HCT116 (cell line): ENCODE measurements around the gene GPBAR1. TPM values are rescaled to one million over a fixed set of nuclear protein-coding genes. Genes with fewer than 3 reads are reported as not detected.

Experiments
- ATAC-seq: fragments of 200-7000 bp; cut with Tn5 transposase; 2 replicates; pipeline ENCODE4 v1.9.1; 2020; ENCODE audit warnings: mild to moderate bottlenecking, moderate library complexity
- BruUV-seq: library from RNA; stranded (reverse); fragments of 400-500 nt; replicated peaks from 2 replicates; lab custom pipeline; 2021; lab: Mats Ljungman, UMichigan
- CTCF ChIA-PET: fragments of 300-600 bp; sonication (Branson Sonifier 250); formaldehyde crosslinking; loops from one replicate; lab custom pipeline; 2021; ENCODE audit warnings: antibody characterized with exemption; lab: Charles Lee
- POLR2A ChIA-PET: fragments of 300-600, 350-600 bp; sonication (Branson Sonifier 250); formaldehyde crosslinking; loops from one replicate; lab custom pipeline; 2021; ENCODE audit warnings: antibody characterized with exemption; lab: Charles Lee
- RAD21 ChIA-PET, 2 experiments: fragments of 300-600 bp; sonication (Branson Sonifier 250); formaldehyde crosslinking; loops; one replicate each; lab custom pipeline; 2023; ENCODE audit warnings: low total read pairs in 2 of 2; ENCODE audit not compliant: uncharacterized antibody in 2 of 2, unreplicated experiment in 2 of 2, low non-redundant PET in 1 of 2; lab: Charles Lee
- DNase-seq: peaks from one replicate; pipeline ENCODE4 v3.0.0-alpha.2; 2010; ENCODE audit warnings: low read depth, low spot score
- H2AFZ ChIP-seq: fragments of 200-600 bp; shearing (Covaris generic), sonication (generic); 2 replicates; pipeline ENCODE4 v1.6.1; 2017; ENCODE audit warnings: low read depth, mixed run types, mixed read lengths, antibody characterized with exemption, low read length; ENCODE audit not compliant: poor library complexity, severe bottlenecking
- H3K27ac ChIP-seq: 2 replicates; pipeline ENCODE4 v1.5.1; 2012; ENCODE audit warnings: low read depth, low read length
- H3K27me3 ChIP-seq: fragments of 200-600 bp; sonication (generic); 2 replicates; pipeline ENCODE4 v1.6.1; 2016; ENCODE audit warnings: mixed run types, low read length, mixed read lengths; ENCODE audit not compliant: insufficient read depth
- H3K36me3 ChIP-seq, 2 experiments: fragments of 200-500 bp in 1 of 2; fragments of 200-600 bp in 1 of 2; sonication (Bioruptor generic) in 1 of 2; sonication (generic) in 1 of 2; 2 replicates each; pipeline versions ENCODE4 v1.5.1 to v1.6.1; 2014 to 2016; ENCODE audit warnings: low read length in 2 of 2, inconsistent platforms in 1 of 2, mixed read lengths in 1 of 2, mixed run types in 1 of 2; ENCODE audit not compliant: insufficient read depth in 2 of 2, control insufficient read depth in 1 of 2
- H3K4me1 ChIP-seq, 2 experiments: fragments of 200-600 bp in 1 of 2; sonication (generic) in 1 of 2; 2 replicates each; pipeline versions ENCODE4 v1.5.1 to v1.6.1; 2012 to 2017; ENCODE audit warnings: low read length in 2 of 2, inconsistent platforms in 1 of 2, mild to moderate bottlenecking in 1 of 2, mixed read lengths in 1 of 2, mixed run types in 1 of 2, moderate library complexity in 1 of 2; ENCODE audit not compliant: insufficient read depth in 2 of 2, control insufficient read depth in 1 of 2
- H3K4me2 ChIP-seq: fragments of 200-600 bp; sonication (generic); 2 replicates; pipeline ENCODE4 v1.6.1; 2017; ENCODE audit warnings: mixed run types, low read length, mixed read lengths
- H3K4me3 ChIP-seq, 2 experiments: fragments of 200-600 bp in 1 of 2; sonication (generic) in 1 of 2; replicated peaks in 1 of 2; 2 replicates each; pipeline ENCODE4 v1.5.1; 2011 to 2016; ENCODE audit warnings: low read length in 2 of 2, control low read depth in 1 of 2, low read depth in 1 of 2, mild to moderate bottlenecking in 1 of 2, mixed read lengths in 1 of 2, mixed run types in 1 of 2
- H3K79me2 ChIP-seq: fragments of 200-600 bp; sonication (generic); 2 replicates; pipeline ENCODE4 v1.6.1; 2017; ENCODE audit warnings: mild to moderate bottlenecking, mixed run types, low read length, moderate library complexity, mixed read lengths; ENCODE audit not compliant: insufficient read depth
- H3K9ac ChIP-seq: fragments of 200-600 bp; sonication (generic); 2 replicates; pipeline ENCODE4 v1.6.1; 2016; ENCODE audit warnings: low read length, mixed read lengths
- H3K9me2 ChIP-seq: fragments of 200-600 bp; sonication (generic), shearing (Covaris generic); 2 replicates; pipeline ENCODE4 v1.6.1; 2017; ENCODE audit warnings: mixed run types, mild to moderate bottlenecking, moderate library complexity; ENCODE audit not compliant: insufficient read depth
- H3K9me3 ChIP-seq, 2 experiments: fragments of 200-500 bp in 1 of 2; fragments of 200-600 bp in 1 of 2; sonication (Bioruptor generic) in 1 of 2; sonication (generic) in 1 of 2; 2 replicates each; pipeline ENCODE4 v1.6.1; 2014 to 2017; ENCODE audit warnings: low read length in 2 of 2, mixed read lengths in 2 of 2, inconsistent platforms in 1 of 2, low read depth in 1 of 2, mild to moderate bottlenecking in 1 of 2, mixed run types in 1 of 2, moderate library complexity in 1 of 2; ENCODE audit not compliant: control insufficient read depth in 1 of 2, insufficient read depth in 1 of 2
- H4K20me1 ChIP-seq: fragments of 200-600 bp; sonication (generic), shearing (Covaris generic); 2 replicates; pipeline ENCODE4 v1.6.1; 2017; ENCODE audit warnings: mixed run types, mild to moderate bottlenecking, moderate library complexity; ENCODE audit not compliant: insufficient read depth
- ATF3 ChIP-seq: IDR thresholded peaks from 2 replicates; pipeline ENCODE4 v1.6.1; 2012
- CBX3 ChIP-seq: IDR thresholded peaks from 2 replicates; pipeline ENCODE4 v1.6.1; 2012; ENCODE audit warnings: low read depth
- CEBPB ChIP-seq: IDR thresholded peaks from 2 replicates; pipeline ENCODE4 v1.6.1; 2012; ENCODE audit warnings: low read depth
- CTCF ChIP-seq, 3 experiments: fragments of 200-600 bp in 1 of 3; sonication (generic) in 1 of 3; IDR thresholded peaks in 2 of 3; conservative IDR thresholded peaks in 1 of 3; 2 replicates each; pipeline ENCODE4 v1.5.1; 2012 to 2017; ENCODE audit warnings: low read depth in 2 of 3, low read length in 2 of 3, antibody characterized with exemption in 1 of 3, borderline replicate concordance in 1 of 3, control low read depth in 1 of 3, mild to moderate bottlenecking in 1 of 3, mixed read lengths in 1 of 3, mixed run types in 1 of 3, moderate library complexity in 1 of 3; ENCODE audit not compliant: insufficient read depth in 1 of 3
- EGR1 ChIP-seq: IDR thresholded peaks from 2 replicates; pipeline ENCODE4 v1.6.1; 2012; ENCODE audit warnings: low read depth
- ELF1 ChIP-seq: IDR thresholded peaks from 2 replicates; pipeline ENCODE4 v1.6.1; 2012; ENCODE audit warnings: low read depth, borderline replicate concordance
- EZH2phosphoT487 ChIP-seq: fragments of 200-600 bp; IDR thresholded peaks from 2 replicates; pipeline ENCODE4 v1.6.1; 2018; ENCODE audit warnings: antibody characterized with exemption, borderline replicate concordance
- JUND ChIP-seq: IDR thresholded peaks from 2 replicates; pipeline ENCODE4 v1.6.1; 2012
- POLR2AphosphoS5 ChIP-seq: IDR thresholded peaks from 2 replicates; pipeline ENCODE4 v1.6.1; 2011; ENCODE audit warnings: mild to moderate bottlenecking, low read depth, low read length, moderate library complexity
- REST ChIP-seq: IDR thresholded peaks from 2 replicates; pipeline ENCODE4 v1.6.1; 2012; ENCODE audit warnings: low read depth
- SRF ChIP-seq: IDR thresholded peaks from 2 replicates; pipeline ENCODE4 v1.6.1; 2012; ENCODE audit warnings: low read depth
- TCF7L2 ChIP-seq: IDR thresholded peaks from 2 replicates; pipeline ENCODE4 v1.7.0; 2011; ENCODE audit warnings: borderline replicate concordance, inconsistent platforms; ENCODE audit not compliant: insufficient read depth, insufficient read length; ENCODE audit errors: extremely low read depth
- YY1 ChIP-seq: IDR thresholded peaks from 2 replicates; pipeline ENCODE4 v1.6.1; 2011; ENCODE audit warnings: low read length, low read depth, moderate library complexity, mild to moderate bottlenecking; ENCODE audit not compliant: insufficient replicate concordance; ENCODE audit errors: extremely low read depth
- ZBTB33 ChIP-seq: IDR thresholded peaks from 2 replicates; pipeline ENCODE4 v1.6.1; 2011; ENCODE audit warnings: mild to moderate bottlenecking, low read length, moderate library complexity; ENCODE audit not compliant: insufficient replicate concordance; ENCODE audit errors: extremely low read depth
- ZNF274 ChIP-seq: fragments of 200-500 bp; sonication (Bioruptor generic); IDR thresholded peaks from 2 replicates; pipeline ENCODE4 v1.6.1; 2014; ENCODE audit warnings: mild to moderate bottlenecking, low read depth, low read length, inconsistent platforms
- intact Hi-C: fragments of 100-400 bp; cut with micrococcal nuclease; formaldehyde crosslinking; loops from 2 replicates; pipeline ENCODE4 v1.10.0; 2022
- total RNA-seq: library from RNA; stranded (reverse); gene quantifications from one replicate; pipeline ENCODE4 v1.2.1, GENCODE V29; 2021; ENCODE audit not compliant: unreplicated experiment

The GPBAR1 gene
- total RNA-seq, 1 experiment from 2014 or later: 0.27 TPM

GRCh38 chr2:218274586-218274985 is 13.8 kb downstream of the GPBAR1 start:
- Histone ChIP-seq H4K20me1 (no peaks in the 10 kb centered on the region), H3K36me3 (peaks cover 28 to 42% of the 10 kb centered on the region in 2 experiments; a peak in 3 of 4 replicates), H3K9me3 (no peaks in the 10 kb centered on the region), H3K27ac (no peak overlapping the region), H2AFZ (no peak overlapping the region), H3K4me3 (no peak overlapping the region), H3K4me1 (peaks cover 13 to 22% of the 10 kb centered on the region in 2 experiments)
- TF ChIP-seq REST (no peak), POLR2AphosphoS5 (no peak; the same call in 1 of the 2 replicates), EGR1 (no peak), CEBPB (no peak), ATF3 (no peak), CTCF (IDR thresholded peaks at IDR 0.05 in 2 of 3, conservative IDR thresholded peaks at IDR 0.05 in 1 of 3; ENCODE audit: borderline replicate concordance in 1 of 3, insufficient read depth in 1 of 3, low read depth in 2 of 3, low read length in 2 of 3) (no peak), ELF1 (no peak), JUND (no peak), ZBTB33 (no peak), SRF (no peak), ZNF274 (no peak), YY1 (no peak), TCF7L2 (no peak), CBX3 (no peak), EZH2phosphoT487 (no peak)
- TF ChIP-seq, all 23 proteins: peak for 0
- intact Hi-C loops: loop anchor here (5.0 kb wide), 1 partner anchor 87 kb away; no protein-coding TSS in a partner anchor
- Histone ChIP-seq H3K4me2 (no peak overlapping the region), H3K9me2 (no peaks in the 10 kb centered on the region), H3K27me3 (no peaks in the 10 kb centered on the region), H3K79me2 (peaks cover 15% of the 10 kb centered on the region), H3K9ac (no peak overlapping the region)
- TSS peak; percentile 15 for BruUV-seq
- no peak for ATAC-seq
- no peak for DNase-seq
- ChIA-PET POLR2A (interaction anchor here (3.0 kb wide), 1 partner anchor 13 kb away, joined by 10 read pairs; no protein-coding TSS in a partner anchor), CTCF (no interaction called here), RAD21 (no interaction called here)
